Neural cell (in vitro differentiated cells): ENCODE results near the gene SLC2A13.

Source experiments
- RAD21 ChIP-seq: fragments of 450-650 bp; conservative IDR thresholded peaks from 2 replicates; pipeline ENCODE4 v1.6.1; 2014; ENCODE audit warnings: antibody characterized with exemption, mild to moderate bottlenecking, moderate library complexity
- TAF1 ChIP-seq: IDR thresholded peaks from 2 replicates; pipeline ENCODE4 v1.6.1; 2012; ENCODE audit warnings: low read depth
- TF ChIP-seq, protein P1 (sequence below): fragments of 450-650 bp; IDR thresholded peaks from 2 replicates; pipeline ENCODE4 v1.5.1; 2014; ENCODE audit warnings: antibody characterized with exemption, mild to moderate bottlenecking, moderate library complexity; ENCODE audit not compliant: poor library complexity, severe bottlenecking

DNA sequence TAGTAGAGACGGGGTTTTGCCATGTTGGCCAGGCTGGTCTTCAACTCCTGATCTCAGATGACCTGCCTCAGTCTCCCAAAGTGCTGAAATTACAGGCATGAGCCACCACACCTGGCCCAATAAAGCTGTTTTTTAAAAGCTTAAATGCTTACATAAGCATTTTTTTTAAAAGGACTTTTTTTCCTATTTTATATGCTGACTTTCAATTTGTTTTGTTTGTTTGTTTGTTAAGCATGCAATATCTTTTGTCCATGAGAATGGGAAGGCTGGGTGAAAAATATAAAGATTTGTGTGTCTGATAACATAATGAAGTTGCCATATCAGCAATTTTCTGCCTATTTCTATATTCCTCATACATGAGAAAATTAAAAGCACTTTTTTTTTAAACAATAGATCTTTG lies 17.0 kb upstream of the SLC2A13 start:
- TF ChIP-seq, protein P1, sequence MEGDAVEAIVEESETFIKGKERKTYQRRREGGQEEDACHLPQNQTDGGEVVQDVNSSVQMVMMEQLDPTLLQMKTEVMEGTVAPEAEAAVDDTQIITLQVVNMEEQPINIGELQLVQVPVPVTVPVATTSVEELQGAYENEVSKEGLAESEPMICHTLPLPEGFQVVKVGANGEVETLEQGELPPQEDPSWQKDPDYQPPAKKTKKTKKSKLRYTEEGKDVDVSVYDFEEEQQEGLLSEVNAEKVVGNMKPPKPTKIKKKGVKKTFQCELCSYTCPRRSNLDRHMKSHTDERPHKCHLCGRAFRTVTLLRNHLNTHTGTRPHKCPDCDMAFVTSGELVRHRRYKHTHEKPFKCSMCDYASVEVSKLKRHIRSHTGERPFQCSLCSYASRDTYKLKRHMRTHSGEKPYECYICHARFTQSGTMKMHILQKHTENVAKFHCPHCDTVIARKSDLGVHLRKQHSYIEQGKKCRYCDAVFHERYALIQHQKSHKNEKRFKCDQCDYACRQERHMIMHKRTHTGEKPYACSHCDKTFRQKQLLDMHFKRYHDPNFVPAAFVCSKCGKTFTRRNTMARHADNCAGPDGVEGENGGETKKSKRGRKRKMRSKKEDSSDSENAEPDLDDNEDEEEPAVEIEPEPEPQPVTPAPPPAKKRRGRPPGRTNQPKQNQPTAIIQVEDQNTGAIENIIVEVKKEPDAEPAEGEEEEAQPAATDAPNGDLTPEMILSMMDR: no peak
- no peak for TF ChIP-seq RAD21
- no peak for TF ChIP-seq TAF1
